ENCODE data around the gene NPPB. TPM values are rescaled to one million over a fixed set of nuclear protein-coding genes. Genes with fewer than 3 reads are reported as not detected.
"Not testable (repeated sequence)": the region's sequence is repeated elsewhere in the genome, so short reads cannot be mapped to it uniquely, and the experiment has no call there.

Gene NPPB
- total RNA-seq, 6 experiments from 2014 or later = not detected

DNA sequence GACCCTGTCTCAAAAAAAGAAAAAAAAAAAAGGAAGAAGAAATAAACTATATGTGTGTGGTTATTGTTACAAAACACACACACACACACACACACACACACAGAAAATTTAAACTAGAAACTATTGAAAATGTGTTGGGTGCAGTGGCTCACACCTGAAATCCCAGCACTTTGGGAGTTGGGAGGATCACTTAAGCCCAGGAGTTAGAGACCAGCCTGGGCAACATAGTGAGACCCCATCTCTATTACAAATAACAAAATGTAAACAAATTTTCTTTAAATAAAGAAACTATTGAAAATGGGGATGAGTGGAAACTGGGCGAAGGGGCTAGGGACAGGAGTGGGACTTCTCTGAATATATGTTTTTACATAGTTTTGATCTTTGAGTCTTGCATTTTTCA lies 44.5 kb upstream of the NPPB start:
- Mint-ChIP-seq H3K27me3 (ENCODE audit: insufficient read depth) (peaks cover 26% of the 10 kb centered on the region), H3K27ac (no peak overlapping the region), H3K36me3 (ENCODE audit: low read depth) (no peaks in the 10 kb centered on the region), H3K9me3 (peaks cover 4% of the 10 kb centered on the region; the same call in 1 of the 2 replicates), H3K4me1 (ENCODE audit: low read depth) (peaks cover 5% of the 10 kb centered on the region), H3K4me3 (no peak overlapping the region)
- no peak for DNase-seq
- TF ChIP-seq, protein P1, sequence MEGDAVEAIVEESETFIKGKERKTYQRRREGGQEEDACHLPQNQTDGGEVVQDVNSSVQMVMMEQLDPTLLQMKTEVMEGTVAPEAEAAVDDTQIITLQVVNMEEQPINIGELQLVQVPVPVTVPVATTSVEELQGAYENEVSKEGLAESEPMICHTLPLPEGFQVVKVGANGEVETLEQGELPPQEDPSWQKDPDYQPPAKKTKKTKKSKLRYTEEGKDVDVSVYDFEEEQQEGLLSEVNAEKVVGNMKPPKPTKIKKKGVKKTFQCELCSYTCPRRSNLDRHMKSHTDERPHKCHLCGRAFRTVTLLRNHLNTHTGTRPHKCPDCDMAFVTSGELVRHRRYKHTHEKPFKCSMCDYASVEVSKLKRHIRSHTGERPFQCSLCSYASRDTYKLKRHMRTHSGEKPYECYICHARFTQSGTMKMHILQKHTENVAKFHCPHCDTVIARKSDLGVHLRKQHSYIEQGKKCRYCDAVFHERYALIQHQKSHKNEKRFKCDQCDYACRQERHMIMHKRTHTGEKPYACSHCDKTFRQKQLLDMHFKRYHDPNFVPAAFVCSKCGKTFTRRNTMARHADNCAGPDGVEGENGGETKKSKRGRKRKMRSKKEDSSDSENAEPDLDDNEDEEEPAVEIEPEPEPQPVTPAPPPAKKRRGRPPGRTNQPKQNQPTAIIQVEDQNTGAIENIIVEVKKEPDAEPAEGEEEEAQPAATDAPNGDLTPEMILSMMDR (IDR thresholded peaks at IDR 0.05) = no peak

DNA sequence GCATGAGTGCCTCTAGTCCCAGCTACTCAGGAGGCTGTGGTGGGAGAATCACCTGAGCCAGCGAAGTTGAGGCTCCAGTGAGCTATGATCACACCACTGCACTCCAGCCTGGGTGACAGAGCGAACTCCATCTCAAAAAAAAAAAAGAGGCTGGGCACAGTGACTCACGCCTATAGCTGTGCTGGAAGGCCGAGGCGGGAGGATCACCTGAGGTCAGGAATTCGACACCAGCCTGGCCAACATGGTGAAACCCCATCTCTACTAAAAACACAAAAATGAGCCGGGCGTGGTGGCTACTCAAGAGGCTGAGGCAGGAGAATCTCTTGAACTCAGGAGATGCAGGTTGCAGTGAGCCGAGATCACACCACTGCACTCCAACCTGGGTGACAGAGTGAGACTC lies 42.7 kb upstream of the NPPB start:
- H3K4me1 Mint-ChIP-seq (ENCODE audit: low read depth); H3K9me3 Mint-ChIP-seq: not testable (repeated sequence)

DNA sequence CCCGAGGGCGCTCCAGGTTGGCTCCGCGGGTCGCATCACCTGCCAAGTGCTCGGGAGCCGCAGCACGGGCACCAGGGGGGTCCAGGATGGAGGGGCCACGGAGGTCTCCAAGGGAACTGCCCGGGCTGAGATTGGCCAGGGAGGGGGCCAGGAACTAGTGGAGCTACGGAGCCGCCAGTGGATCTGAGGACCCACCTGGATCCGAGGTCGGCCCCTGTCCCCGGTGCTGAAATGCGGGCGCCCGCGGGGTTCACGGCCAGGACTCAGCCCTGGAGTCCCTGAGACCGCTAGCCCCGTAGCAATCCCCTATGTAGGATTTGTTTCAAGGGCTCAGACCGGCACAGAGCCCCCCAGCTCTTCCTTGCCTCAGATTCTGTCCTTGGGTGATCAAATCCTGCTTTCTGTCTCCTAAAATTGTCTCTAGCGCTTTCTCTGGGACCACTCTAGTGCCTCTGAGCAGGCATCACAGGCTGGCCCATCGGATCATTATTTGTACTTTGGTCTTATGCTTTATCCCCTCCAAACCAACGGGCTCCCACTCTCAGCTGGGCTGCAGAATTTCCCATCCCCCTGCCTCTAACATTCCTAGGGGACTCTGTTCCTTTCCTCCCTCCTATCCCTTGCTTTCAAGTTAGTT lies 40.2 kb upstream of the NPPB start:
- no peak overlapping the region for H3K27ac Mint-ChIP-seq
- TF ChIP-seq, protein P1 (IDR thresholded peaks at IDR 0.05) = no peak
- H3K27me3 Mint-ChIP-seq (ENCODE audit: insufficient read depth) = peaks cover 29% of the 10 kb centered on the region
- peaks cover 10% of the 10 kb centered on the region; the same call in 1 of the 2 replicates for H3K4me1 Mint-ChIP-seq (ENCODE audit: low read depth)
- no peak for DNase-seq
- no peaks in the 10 kb centered on the region for H3K9me3 Mint-ChIP-seq
- no peaks in the 10 kb centered on the region for H3K36me3 Mint-ChIP-seq (ENCODE audit: low read depth)
- no peak overlapping the region for H3K4me3 Mint-ChIP-seq

More for the DNA sequence above, 42.7 kb upstream of the NPPB start:
- peaks cover 30% of the 10 kb centered on the region for H3K27me3 Mint-ChIP-seq (ENCODE audit: insufficient read depth)
- not testable (repeated sequence) for H3K27ac Mint-ChIP-seq; H3K4me3 Mint-ChIP-seq; H3K36me3 Mint-ChIP-seq (ENCODE audit: low read depth); DNase-seq

DNA sequence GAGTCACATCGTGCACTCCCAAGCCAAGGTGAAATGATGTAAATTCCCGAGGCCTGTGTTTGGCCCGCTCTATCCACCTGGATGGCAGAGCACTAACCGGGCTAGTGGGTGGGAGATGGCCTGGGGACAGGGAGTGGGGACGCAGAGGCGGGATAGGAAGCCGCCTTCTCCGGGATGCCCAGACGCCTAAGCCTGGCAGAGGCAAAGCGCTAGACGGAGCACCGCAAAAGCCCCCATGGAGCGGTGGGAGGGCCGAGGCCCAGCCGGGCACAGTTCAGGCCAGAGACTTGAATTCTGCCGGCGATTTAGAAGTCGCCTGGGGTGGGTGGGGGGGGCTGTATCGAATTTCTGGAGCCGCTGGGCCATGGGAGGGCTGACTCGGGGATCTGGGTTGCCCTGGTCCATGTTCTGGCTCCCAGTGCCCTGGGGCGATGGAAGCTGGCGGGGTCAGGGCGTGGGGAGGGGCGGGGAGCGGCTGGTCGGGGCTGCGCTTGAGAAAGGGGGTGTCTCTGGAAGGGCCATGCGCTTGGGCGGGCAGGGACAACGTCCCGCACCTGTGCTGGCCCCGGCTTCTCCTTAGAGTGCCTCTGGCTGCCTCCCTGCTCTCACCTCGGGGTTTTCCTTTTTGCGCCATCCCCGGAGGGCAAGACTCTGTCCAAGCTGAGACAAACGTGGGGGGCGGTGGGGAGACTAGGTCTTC lies 39.5 kb upstream of the NPPB start:
- TF ChIP-seq, protein P1 (IDR thresholded peaks at IDR 0.05) = no peak
- no peak for DNase-seq
- Mint-ChIP-seq H3K4me3 (no peak overlapping the region), H3K27me3 (ENCODE audit: insufficient read depth) (peaks cover 29% of the 10 kb centered on the region), H3K36me3 (ENCODE audit: low read depth) (no peaks in the 10 kb centered on the region), H3K4me1 (ENCODE audit: low read depth) (peaks cover 10% of the 10 kb centered on the region; the same call in 1 of the 2 replicates), H3K27ac (no peak overlapping the region), H3K9me3 (no peaks in the 10 kb centered on the region)

DNA sequence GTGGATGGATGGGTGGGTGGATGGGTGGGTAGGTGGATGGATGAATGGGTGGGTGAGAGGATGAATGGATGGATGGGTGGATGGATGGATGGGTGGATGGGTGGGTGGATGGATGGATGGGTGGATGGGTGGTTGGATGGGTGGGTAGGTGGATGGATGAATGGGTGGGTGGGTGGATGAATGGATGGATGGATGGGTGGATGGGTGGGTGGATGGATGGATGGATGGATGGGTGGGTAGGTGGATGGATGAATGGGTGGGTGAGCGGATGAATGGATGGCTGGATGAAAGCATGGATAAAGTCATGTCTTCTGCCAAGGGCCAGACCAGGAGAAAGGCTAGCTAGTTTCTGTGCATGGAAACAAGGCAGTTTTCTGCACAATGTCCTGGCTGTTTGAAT lies 35.8 kb upstream of the NPPB start:
- H3K27me3 Mint-ChIP-seq (ENCODE audit: insufficient read depth) = peaks cover 24% of the 10 kb centered on the region
- not testable (repeated sequence) for H3K4me3 Mint-ChIP-seq, H3K27ac Mint-ChIP-seq

DNA sequence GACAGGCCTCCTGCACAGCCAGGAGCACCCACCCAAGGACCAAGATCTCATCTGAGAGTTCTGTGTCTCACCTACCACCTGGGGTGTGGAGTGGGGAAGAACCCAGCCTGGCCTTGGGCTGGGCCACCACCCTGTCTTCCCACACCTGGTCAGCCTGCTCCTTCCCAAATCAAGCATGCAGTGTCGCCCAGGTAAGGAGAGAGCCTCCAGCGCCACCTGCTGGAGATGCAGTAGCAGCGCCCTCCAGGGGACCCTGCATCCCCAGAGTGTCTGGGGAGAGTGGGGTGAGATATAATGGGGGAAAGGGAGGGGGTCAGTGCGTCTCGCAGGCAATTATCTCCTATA lies 35.1 kb upstream of the NPPB start:
- no peak overlapping the region for H3K4me3 Mint-ChIP-seq

More for the DNA sequence above, 35.8 kb upstream of the NPPB start:
- not testable (repeated sequence) for H3K36me3 Mint-ChIP-seq (ENCODE audit: low read depth); DNase-seq; H3K9me3 Mint-ChIP-seq
- H3K4me1 Mint-ChIP-seq (ENCODE audit: low read depth) = peaks cover 10% of the 10 kb centered on the region; the same call in 1 of the 2 replicates

More for the DNA sequence above, 35.1 kb upstream of the NPPB start:
- H3K9me3 Mint-ChIP-seq = no peaks in the 10 kb centered on the region
- H3K27me3 Mint-ChIP-seq (ENCODE audit: insufficient read depth) = peaks cover 25% of the 10 kb centered on the region
- no peaks in the 10 kb centered on the region for H3K36me3 Mint-ChIP-seq (ENCODE audit: low read depth)
- H3K4me1 Mint-ChIP-seq (ENCODE audit: low read depth) = peaks cover 10% of the 10 kb centered on the region; the same call in 1 of the 2 replicates
- TF ChIP-seq, protein P1 (IDR thresholded peaks at IDR 0.05) = peak; percentile 90
- no peak overlapping the region for H3K27ac Mint-ChIP-seq
- peak; percentile 23 for DNase-seq

Data from HFFc6 (cell line).